DMS53 (cell line): ENCODE measurements around the gene ZNF385B.

Experiments used
- DNase-seq: peaks from one replicate; lab custom pipeline; 2025; lab: John Stamatoyannopoulos, UW

Gene ZNF385B

GRCh38 chr2:179551539-179552045, 309.8 kb downstream of the ZNF385B start:
- no peak for DNase-seq

DNA sequence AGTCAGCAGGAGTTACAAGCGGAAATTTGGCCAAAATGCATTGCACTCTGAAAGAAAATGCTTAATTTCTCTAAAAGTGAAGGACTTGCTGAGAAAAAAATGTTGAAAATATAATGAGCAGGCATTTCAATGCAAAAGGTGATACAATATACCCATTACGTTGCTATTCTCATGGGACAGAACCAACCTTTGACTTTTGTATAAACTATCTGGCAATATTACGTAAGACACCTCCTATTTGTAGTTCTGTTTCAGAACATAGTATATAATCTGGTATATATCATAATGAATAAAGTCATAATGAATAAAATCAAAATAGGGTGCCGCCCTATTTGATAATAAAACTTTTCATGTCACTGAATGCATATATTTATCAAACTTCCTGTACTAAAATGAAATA, 310.6 kb downstream of the ZNF385B start:
- no peak for DNase-seq

DNA sequence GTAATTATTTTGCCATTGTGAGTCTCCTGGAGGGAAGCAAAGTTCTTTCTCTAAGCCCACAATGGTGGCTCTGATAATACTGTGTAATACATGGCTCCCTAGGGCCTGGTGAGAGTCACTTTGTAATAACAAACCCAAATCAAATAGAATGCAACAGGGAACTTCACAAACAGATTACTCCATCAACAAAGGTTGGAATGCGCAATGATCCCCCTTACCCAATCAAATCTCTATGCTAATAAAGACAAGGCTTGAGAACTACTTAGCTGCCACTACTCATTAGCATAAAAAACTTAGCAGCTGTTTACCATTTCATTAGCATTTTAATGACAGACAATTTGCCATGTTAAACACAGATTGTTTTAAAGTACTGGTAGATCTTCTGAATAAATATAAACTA, 311.2 kb downstream of the ZNF385B start:
- no peak for DNase-seq

GRCh38 chr2:179546656-179547055, 314.8 kb downstream of the ZNF385B start:
- DNase-seq = no peak

DNA sequence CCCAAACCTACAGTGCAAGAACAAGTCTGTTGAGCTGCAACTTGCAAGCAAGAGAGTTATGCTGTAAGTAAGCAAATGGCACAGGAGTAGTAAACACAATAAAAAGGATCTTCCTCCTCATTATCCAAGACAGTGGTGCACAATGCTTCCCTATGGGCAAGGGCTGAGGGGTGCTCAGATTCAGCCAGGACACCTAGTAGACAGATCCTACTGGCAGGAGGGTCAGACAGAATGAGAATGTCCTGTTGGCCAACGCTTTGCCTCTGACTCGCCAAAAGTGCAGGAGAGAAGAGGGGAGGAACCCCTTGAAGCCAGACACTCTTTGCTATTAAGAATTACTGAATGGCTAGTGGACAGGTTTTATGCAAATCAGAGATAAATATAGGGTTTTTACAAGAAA, 316.4 kb downstream of the ZNF385B start:
- no peak for DNase-seq

DNA sequence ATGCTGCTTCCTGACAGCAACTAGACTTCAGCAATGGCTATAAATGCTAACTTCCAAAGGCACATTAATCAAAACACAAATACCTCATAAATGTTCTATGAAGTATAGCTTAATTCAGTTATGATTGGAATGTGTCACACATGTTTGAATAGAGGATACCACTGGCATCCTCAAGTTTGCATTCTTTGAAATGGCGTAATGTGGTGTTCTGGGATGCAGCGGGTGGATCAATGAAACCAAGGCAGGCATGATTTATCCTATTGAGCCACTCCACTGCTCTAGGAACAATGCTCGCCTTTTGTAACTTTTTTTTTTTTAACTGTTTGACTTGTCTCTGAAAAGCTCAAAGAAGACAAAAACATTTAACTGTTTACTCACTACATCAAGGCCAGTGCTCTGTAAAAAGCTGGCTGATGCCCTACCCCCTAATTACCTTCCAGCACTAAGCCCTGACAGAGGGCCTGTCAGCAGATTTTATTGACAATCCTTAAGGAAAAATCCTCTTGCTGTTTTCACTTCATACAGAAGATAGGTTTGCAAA, 318.0 kb downstream of the ZNF385B start:
- no peak for DNase-seq

DNA sequence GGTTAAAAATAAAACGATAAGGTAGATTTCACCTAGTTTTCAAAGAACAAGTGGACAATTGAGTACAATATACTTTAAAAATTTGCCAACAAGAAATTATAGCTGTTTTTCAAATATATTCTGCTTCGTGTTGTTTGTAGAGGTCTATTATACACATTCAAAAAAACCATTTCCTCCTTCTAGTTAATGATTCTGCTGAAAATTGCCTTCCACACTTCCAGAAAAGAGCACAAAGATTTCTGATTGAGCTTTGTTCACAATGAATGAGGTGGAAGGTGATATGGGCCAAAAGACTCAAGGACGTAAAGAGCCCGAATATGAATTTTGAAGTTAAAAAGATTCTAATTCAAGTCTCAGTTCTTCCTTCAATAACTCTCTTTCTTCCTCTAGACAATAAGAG, 319.8 kb downstream of the ZNF385B start:
- DNase-seq = no peak

- DNase-seq = no peak
Observed at GRCh38 chr2:179539124-179539511, 322.3 kb downstream of the ZNF385B start.

DNA sequence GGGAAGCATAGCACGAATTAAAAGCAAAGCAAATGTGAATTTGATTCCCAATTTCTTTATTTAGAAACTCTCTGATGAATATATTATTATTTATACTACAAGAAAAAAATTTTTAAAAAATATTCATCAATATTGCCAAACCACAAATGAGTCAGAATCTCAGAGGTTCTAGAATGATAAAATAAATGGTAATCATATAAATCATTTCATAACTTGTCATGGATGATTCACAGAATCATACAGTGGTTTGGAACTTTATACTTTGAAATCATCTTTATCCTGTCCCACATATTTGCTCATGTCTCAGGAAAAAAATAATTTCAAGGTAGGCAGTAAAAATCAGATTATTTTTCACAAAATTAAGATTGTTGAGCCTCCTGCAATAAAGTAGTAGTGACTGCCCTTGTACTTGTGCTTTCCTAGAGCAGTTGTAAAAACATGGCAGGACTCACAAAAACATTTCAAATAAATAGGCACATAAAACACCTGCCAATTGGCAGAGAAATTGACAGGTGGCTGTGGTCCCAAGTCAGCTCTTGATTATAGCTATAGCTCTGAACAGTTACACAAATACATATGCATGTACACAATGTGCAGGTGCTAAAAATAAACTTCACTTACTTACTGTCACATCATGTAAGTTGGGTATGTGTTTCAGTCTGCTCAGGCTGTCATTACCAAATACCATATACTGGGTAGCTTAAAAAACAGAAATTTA, 322.8 kb downstream of the ZNF385B start:
- no peak for DNase-seq

- DNase-seq = no peak
Observed at GRCh38 chr2:179536185-179536584, 325.2 kb downstream of the ZNF385B start.

DNA sequence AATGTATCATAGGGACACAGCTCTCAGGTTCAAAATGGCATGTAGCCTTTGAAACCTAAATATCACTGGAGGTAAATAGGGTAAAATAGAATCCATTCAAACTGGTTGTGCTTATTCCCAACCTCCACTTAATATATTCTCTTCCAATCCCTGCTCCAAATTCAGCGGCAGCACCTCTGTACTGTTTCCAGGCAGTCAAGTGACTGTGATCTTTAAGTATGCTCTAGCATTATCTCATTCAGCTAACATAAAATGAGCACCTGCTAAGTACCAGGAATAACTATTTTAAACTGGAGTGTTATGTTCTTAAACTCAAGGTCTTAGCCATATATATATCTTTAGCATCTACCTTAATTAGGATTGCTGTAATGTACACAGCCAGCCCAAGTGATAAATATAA, 327.5 kb downstream of the ZNF385B start:
- no peak for DNase-seq

DNA sequence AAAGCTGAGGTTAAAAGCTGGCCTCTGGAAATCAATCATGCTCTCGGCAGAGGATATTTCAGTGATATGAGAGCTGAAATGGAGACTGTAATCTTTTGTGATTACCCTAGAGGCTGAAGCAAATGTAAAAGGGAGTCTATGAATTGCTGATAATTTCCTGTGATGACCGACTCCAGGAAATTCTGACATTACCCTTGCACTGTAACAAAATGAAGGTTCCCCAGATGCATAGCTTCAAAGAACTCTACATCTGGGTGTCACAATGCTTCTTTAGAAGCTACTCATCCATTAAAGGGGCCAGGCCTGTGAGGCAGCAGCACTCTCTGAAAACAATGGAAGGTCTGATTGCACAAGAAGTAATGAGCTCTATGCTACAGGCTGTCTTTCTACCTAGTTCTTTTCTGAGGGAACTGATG, 328.5 kb downstream of the ZNF385B start:
- no peak for DNase-seq

- no peak for DNase-seq
Observed at GRCh38 chr2:179528576-179529069, 332.8 kb downstream of the ZNF385B start.

- DNase-seq = no peak
Observed at GRCh38 chr2:179525340-179525739, 336.1 kb downstream of the ZNF385B start.

GRCh38 chr2:179524809-179525339, 336.5 kb downstream of the ZNF385B start:
- DNase-seq = no peak

GRCh38 chr2:179521944-179522343, 339.5 kb downstream of the ZNF385B start:
- DNase-seq = peak; percentile 13

DNA sequence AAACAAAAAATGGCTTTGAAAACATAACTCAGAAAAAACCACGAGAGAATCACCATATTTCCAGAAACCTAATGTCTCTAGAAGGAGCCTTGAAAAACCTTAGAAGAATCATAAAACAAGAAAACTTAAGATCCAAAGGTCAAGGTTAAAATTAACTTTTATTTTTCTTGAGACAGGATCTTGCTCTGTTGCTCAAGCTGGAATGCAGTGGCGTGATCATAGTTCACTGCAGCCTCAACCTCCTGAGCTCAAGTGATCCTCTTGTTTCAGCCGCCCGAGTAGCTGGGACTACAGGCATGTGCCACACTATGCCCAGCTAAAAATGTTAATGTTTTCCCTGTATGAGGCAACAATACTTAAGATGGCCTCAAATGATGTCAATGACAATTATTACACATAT, 342.6 kb downstream of the ZNF385B start:
- no peak for DNase-seq

DNA sequence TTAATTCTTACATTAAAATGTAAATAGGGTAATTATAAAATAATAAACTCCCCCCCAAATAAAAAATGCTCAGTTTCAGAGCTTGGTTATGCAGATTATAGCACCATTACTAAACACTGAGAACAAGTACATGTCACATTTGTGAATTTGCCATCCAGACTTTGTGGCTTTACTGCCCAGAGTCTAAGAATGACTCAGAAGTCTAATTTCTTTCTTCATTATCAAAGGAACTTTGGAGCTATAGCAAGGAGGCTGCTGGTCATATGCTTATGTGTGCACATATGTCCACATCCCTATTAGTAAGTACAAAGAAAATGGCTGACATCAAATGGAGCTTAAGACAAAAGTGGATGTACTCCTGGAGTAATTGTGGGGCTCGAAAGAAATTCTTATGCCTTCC, 348.2 kb downstream of the ZNF385B start:
- no peak for DNase-seq

GRCh38 chr2:179512281-179513035, 349.0 kb downstream of the ZNF385B start:
- DNase-seq = no peak

DNA sequence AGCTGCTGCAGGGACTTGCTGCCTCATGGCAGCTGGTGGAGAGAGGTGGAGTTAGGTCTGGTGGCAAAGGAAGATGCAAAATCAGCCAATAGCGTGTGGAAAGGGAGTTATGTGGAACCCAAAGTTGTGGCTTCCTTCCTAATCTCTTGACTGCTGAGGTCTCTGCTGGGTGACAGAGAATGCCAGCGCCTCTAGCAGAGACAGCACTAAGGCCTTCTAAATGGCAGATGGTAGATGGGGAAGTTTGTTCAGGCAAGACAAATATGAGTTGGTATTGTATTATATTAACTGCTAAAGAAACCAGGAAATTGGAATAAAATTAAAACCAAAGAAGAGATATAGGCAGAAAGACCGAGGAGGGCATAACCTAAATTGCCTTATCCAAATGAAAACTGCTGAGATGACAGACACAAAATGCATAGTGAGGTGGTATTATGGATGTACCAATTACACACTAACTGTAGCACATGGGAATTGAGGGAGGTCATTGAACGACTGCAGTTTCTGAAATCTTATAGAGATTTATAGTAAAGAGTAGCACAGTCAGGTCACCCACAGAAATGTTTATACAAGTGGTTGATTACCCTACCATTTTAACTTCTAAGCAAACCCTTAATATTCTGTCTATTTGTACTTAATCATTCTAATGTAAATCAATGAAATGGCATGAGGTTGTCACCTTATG, 350.2 kb downstream of the ZNF385B start:
- peak; percentile 21 for DNase-seq

DNA sequence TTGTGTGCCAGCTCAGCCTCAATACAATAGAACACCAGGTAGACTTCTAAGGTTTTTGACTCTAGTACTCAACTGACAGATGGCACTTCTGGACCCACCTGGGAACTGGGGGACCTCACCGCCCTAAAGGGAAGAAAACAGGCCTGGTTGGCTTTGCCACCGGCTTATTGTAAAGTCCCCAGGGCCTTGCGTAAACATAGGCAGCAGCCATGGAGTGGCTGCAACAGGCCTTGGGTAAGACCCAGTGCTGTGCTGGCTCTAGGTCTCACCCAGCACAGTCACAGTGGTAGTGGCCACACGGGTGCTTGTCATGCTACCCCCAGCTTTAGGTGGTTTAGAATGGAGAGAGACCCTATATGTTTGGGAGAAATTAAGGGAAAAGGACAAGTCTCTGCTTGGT, 366.1 kb downstream of the ZNF385B start:
- DNase-seq = no peak

GRCh38 chr2:179488563-179488962, 372.8 kb downstream of the ZNF385B start:
- no peak for DNase-seq
